NCI-H2171 treated with DMSO at 0.1 percent for 48 hours (cell line): Measurements from ENCODE around the gene ST7.

Experiments
- DNase-seq: peaks from one replicate; lab custom pipeline; 2025; lab: John Stamatoyannopoulos, UW

Gene ST7

GRCh38 chr7:117157241-117158209 is 204.2 kb downstream of the ST7 start:
- DNase-seq = no peak

- DNase-seq = peak; percentile 63
These were observed 205.8 kb downstream of the ST7 start for GRCh38 chr7:117158941-117159697.

- DNase-seq = peak; percentile 52
These were observed 209.8 kb downstream of the ST7 start for GRCh38 chr7:117163101-117163500.

GRCh38 chr7:117164620-117165019 is 211.3 kb downstream of the ST7 start:
- no peak for DNase-seq

- DNase-seq = no peak
These were observed 212.4 kb downstream of the ST7 start for GRCh38 chr7:117165656-117166055.

- DNase-seq = no peak
These were observed 216.6 kb downstream of the ST7 start for GRCh38 chr7:117169907-117170306.

- no peak for DNase-seq
These were observed 217.8 kb downstream of the ST7 start for GRCh38 chr7:117171106-117171505.

GRCh38 chr7:117172283-117172682 is 219.0 kb downstream of the ST7 start:
- DNase-seq = no peak

GRCh38 chr7:117173035-117173770 is 219.9 kb downstream of the ST7 start:
- DNase-seq = no peak

- DNase-seq = no peak
These were observed 222.9 kb downstream of the ST7 start for GRCh38 chr7:117176206-117176605.

GRCh38 chr7:117178600-117178999 is 225.3 kb downstream of the ST7 start:
- no peak for DNase-seq

- no peak for DNase-seq
These were observed 226.4 kb downstream of the ST7 start for GRCh38 chr7:117179701-117180100.

GRCh38 chr7:117183729-117184128 is 230.4 kb downstream of the ST7 start:
- no peak for DNase-seq

GRCh38 chr7:117184367-117184766 is 231.1 kb downstream of the ST7 start:
- no peak for DNase-seq

- no peak for DNase-seq
These were observed 231.8 kb downstream of the ST7 start for GRCh38 chr7:117185124-117185523.

GRCh38 chr7:117186218-117187010 is 233.1 kb downstream of the ST7 start:
- DNase-seq = no peak

GRCh38 chr7:117188376-117188775 is 235.1 kb downstream of the ST7 start:
- no peak for DNase-seq

GRCh38 chr7:117188949-117189592 is 235.8 kb downstream of the ST7 start:
- no peak for DNase-seq

GRCh38 chr7:117190104-117190503 is 236.8 kb downstream of the ST7 start:
- DNase-seq = no peak

GRCh38 chr7:117190746-117191435 is 237.6 kb downstream of the ST7 start:
- DNase-seq = no peak
